ENCODE measurements around the gene PSME3.
A peak's percentile ranks its signal among the peaks of the same experiment; 100 is the strongest.

PSME3 gene

DNA sequence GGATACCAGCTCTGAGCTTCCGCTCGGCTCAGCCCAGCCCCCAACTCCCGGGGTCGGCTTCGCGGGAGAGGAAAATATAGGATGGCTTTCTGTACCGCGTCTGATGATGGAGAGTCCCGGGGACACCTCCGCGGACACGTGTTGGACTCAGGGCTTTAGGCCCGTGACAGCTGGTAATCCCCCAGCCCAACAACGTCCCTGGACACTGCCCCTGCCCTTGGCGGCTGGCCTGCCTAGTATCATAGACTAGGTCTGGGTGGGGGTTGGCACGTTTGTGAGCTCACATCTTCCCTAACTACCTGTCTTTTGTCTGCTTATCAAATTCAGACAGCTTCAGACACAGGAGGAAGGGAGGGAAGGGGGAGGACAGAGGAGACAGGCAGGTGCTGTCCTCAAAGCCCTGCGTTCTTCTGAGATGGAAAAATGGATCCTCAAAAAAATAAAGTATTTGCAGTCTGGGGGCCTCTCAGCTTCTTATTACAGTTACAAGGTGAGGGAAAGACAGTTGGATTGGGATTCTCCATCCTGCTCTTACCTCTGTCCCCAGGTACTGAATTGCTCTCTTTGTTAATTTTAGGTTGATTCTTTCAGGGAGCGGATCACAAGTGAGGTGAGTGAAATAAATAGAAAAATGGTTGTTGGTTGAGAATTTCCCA lies 698 bp downstream of the PSME3 start:
- peaks cover 26% of the 10 kb centered on the region for H3K36me3 Mint-ChIP-seq (ENCODE audit: low read depth)
- peaks cover 19% of the 10 kb centered on the region for H3K4me1 Mint-ChIP-seq (ENCODE audit: low read depth)
- H3K4me3 Mint-ChIP-seq, result peak overlapping the region; percentile 93
- H3K27me3 Mint-ChIP-seq (ENCODE audit: low read depth), result peaks cover 5% of the 10 kb centered on the region
- H3K27ac Mint-ChIP-seq, result peak overlapping the region; percentile 97
- H3K9me3 Mint-ChIP-seq, result no peaks in the 10 kb centered on the region

DNA sequence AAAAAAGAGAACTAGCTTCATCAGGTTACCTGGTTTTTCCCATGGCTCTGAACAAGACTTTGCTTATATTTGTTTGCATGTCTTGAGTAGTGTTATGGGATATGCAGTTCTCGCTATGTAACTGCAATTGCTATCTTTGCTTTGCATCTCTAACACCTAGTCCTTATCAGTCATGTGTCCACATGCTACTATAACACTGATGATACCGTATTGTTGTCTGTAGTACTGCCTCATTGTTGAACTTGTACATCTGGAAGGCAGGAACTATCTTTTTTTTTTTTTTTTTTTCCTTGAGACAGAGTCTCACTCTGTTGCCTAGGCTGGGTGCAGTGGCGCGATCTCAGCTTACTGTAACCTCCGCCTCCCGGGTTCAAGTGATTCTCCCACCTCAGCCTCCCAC lies 2.5 kb downstream of the PSME3 start:
- Mint-ChIP-seq H3K27ac (no peak overlapping the region), H3K4me1 (ENCODE audit: low read depth) (peaks cover 19% of the 10 kb centered on the region), H3K36me3 (ENCODE audit: low read depth) (peaks cover 33% of the 10 kb centered on the region), H3K9me3 (no peaks in the 10 kb centered on the region), H3K4me3 (no peak overlapping the region), H3K27me3 (ENCODE audit: low read depth) (no peaks in the 10 kb centered on the region)

DNA sequence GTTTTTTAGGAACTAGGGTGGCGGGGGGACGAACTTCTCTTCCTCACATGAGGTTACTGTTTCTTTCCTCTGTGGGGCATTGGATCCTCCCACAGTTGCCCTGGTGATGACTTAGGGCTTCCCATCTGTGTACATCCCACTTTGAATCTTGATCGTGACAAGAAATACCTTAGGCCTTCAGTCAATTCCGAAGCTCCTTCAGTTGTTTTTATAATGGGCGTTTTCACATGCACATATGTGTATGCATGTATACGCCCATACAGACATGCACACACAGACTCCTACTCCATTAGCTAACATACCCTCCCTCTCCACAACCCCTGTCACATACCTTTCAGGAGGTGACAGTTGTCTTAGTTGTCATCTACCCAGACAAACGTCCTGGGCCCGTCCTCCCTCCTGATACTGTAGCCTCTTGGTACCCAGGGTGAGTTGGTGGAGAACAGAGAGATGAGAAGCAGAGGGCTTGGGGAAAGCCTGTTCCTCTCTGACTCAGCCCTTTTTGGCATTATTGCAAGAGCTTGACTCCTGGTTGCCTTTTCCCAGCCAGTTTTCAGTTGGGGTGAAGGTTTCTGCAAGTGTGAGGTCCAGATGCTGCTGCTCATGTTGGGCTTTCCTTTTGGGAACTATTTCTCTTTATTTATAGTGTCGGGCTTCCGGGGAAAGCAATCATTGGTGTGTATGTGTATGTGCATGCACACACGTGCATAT lies 8.9 kb downstream of the PSME3 start:
- Mint-ChIP-seq H3K27me3 (ENCODE audit: low read depth) (no peaks in the 10 kb centered on the region), H3K4me1 (ENCODE audit: low read depth) (peaks cover 8% of the 10 kb centered on the region), H3K9me3 (no peaks in the 10 kb centered on the region), H3K4me3 (no peak overlapping the region), H3K36me3 (ENCODE audit: low read depth) (peaks cover 56% of the 10 kb centered on the region), H3K27ac (no peak overlapping the region)

DNA sequence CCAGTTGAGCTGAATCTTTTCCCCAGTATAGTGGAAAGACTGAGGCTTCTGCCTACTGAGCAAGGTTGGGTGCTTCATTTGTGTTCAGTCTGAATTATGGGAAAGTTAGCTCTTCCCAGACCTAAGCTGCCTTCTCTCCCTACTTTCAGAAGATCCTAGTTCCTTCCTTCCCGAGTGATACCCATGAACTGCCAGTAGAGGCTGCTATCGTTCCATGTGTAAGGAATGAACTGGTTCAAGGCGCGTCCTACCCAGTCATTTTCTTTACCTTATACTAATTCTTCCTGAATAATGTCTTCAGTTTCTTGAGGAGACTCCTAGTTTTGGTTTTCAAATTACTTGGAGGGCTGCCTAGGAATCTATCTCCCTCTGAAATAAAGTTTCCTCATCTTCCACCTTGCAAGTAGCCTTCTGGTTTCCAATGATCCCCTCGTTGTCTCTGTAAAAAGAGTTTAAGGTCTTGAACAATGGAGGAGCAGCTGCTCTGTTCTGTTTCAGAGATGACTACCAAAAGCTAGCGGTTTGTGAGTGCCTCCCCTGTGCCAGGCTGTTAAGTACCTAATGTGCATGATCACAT lies 10.2 kb downstream of the PSME3 start:
- no peak overlapping the region for H3K27ac Mint-ChIP-seq
- H3K4me1 Mint-ChIP-seq (ENCODE audit: low read depth), result peaks cover 8% of the 10 kb centered on the region
- no peaks in the 10 kb centered on the region for H3K27me3 Mint-ChIP-seq (ENCODE audit: low read depth)
- no peak overlapping the region for H3K4me3 Mint-ChIP-seq
- H3K9me3 Mint-ChIP-seq, result no peaks in the 10 kb centered on the region
- H3K36me3 Mint-ChIP-seq (ENCODE audit: low read depth), result peaks cover 47% of the 10 kb centered on the region

DNA sequence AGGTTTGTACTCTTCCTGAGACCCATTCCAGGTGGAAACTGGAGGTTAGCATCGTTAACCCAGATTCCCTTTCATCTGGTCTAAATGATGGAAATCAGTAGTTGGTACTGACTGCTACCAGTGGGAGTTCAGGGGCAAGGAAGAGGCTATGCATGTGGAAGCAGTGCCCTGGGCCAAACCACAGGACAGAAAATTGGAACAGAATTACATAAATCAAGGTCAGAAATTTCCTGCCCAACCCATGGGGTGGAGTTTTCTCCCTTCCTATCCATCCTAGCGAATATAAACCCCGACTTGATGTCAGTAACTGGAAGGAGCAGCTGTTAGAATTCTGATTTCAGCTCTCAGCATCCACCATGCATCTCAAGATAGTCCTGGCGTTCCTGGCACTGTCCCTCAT lies 11.1 kb downstream of the PSME3 start, which contains the start of gene AOC2:
Gene AOC2 (plus strand): TSS at position 310 of the 400 bp plus-strand sequence. CDS start 47 bp downstream, at position 357.
- H3K27ac Mint-ChIP-seq, result no peak within 1 kb of the TSS
- no peaks in the 10 kb centered on the region for H3K9me3 Mint-ChIP-seq
- H3K27me3 Mint-ChIP-seq (ENCODE audit: low read depth), result no peaks in the 10 kb centered on the region
- H3K4me1 Mint-ChIP-seq (ENCODE audit: low read depth), result peaks cover 8% of the 10 kb centered on the region
- H3K4me3 Mint-ChIP-seq, result no peak within 1 kb of the TSS
- peaks cover 39% of the 10 kb centered on the region for H3K36me3 Mint-ChIP-seq (ENCODE audit: low read depth)

DNA sequence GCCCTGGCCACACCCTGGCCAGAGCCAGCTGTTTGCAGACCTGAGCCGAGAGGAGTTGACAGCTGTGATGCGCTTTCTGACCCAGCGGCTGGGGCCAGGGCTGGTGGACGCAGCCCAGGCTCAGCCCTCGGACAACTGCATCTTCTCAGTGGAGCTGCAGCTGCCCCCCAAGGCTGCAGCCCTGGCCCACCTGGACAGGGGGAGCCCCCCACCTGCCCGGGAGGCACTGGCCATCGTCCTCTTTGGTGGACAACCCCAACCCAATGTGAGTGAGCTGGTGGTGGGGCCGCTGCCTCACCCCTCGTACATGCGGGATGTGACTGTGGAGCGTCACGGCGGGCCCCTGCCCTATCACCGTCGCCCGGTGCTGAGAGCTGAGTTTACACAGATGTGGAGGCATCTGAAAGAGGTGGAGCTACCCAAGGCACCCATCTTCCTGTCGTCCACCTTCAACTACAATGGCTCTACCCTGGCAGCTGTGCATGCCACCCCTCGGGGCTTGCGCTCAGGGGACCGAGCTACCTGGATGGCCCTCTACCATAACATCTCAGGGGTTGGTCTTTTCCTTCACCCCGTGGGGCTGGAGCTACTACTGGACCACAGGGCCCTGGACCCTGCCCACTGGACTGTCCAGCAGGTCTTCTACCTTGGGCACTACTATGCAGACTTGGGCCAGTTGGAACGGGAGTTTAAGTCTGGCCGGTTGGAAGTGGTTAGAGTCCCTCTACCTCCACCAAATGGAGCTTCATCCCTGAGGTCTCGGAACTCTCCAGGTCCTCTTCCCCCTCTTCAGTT lies 11.8 kb downstream of the PSME3 start:
- Mint-ChIP-seq H3K27me3 (ENCODE audit: low read depth) (no peaks in the 10 kb centered on the region), H3K36me3 (ENCODE audit: low read depth) (peaks cover 36% of the 10 kb centered on the region), H3K27ac (no peak overlapping the region), H3K9me3 (no peaks in the 10 kb centered on the region), H3K4me3 (no peak overlapping the region), H3K4me1 (ENCODE audit: low read depth) (peaks cover 8% of the 10 kb centered on the region)

DNA sequence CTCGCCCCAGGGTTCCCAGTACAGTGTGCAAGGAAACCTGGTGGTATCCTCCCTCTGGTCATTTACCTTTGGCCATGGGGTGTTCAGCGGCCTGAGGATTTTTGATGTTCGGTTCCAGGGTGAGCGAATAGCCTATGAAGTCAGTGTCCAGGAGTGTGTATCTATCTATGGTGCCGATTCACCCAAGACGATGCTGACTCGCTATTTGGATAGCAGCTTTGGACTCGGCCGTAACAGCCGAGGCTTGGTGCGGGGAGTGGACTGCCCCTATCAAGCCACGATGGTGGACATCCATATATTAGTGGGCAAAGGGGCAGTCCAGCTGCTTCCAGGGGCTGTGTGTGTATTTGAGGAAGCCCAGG lies 12.3 kb downstream of the PSME3 start:
- Mint-ChIP-seq H3K27me3 (ENCODE audit: low read depth) (no peaks in the 10 kb centered on the region), H3K36me3 (ENCODE audit: low read depth) (peaks cover 36% of the 10 kb centered on the region), H3K27ac (no peak overlapping the region), H3K4me1 (ENCODE audit: low read depth) (peaks cover 8% of the 10 kb centered on the region), H3K9me3 (no peaks in the 10 kb centered on the region), H3K4me3 (no peak overlapping the region)

DNA sequence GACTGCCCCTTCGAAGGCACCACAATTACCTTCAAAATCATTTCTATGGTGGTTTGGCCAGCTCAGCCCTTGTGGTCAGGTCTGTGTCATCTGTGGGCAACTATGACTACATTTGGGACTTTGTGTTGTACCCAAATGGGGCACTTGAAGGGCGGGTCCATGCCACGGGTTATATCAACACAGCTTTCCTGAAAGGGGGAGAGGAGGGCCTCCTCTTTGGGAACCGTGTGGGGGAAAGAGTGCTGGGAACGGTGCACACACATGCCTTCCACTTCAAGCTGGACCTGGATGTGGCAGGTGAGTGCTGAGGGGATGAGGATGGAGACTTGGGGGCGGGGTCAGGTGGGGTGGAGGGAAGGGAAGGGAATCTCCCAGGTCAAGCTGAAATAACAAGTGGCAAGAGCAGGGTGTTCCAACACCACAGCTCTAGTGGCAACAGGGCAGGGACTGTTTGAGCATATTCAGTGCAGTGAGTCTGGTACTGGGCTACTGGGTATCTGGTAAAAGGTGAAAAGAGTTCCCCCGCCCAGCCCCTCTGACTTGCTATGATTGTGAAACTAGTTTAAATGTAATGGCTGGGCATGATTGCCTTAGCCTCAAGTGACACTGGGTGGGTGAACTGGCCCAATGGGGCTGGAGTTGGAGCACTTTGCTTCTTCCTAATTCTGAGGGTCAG lies 12.9 kb downstream of the PSME3 start:
- no peaks in the 10 kb centered on the region for H3K9me3 Mint-ChIP-seq
- H3K27ac Mint-ChIP-seq, result peak overlapping the region; percentile 19
- H3K4me3 Mint-ChIP-seq, result no peak overlapping the region
- H3K4me1 Mint-ChIP-seq (ENCODE audit: low read depth), result peaks cover 8% of the 10 kb centered on the region
- H3K36me3 Mint-ChIP-seq (ENCODE audit: low read depth), result peaks cover 36% of the 10 kb centered on the region
- H3K27me3 Mint-ChIP-seq (ENCODE audit: low read depth), result no peaks in the 10 kb centered on the region

DNA sequence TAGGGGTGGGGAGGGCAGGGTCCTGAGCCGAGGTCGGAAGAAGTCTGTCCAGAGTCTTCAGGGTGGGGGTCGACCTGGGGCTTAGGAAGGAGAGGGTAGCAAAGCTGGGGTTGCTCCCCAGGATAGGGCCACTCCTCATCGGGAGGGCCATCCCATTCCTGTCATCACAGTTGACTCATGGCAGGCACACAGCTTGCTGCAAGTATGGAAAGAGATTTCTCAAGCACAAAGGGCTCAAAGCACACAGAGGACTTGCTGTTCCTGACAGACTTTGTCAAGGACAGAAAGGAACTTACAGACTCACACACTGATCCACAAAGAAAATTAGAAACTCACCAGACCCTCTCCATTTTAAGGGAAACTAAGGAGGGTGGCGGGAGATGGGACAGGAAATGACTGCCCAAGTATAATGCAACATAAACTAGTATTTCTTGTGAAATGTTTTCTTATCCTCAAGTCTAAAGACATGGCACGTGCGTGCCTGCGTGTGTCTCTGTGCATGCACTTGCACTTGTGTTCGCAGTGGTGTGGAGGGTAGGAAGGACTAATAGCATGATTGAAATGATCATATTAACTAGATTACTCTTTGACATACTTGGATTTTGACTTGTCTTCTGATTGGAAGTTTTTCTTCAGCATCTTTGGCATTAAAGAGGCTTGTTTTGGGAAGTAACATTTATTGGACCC lies 13.5 kb downstream of the PSME3 start:
- Mint-ChIP-seq H3K27ac (no peak overlapping the region), H3K36me3 (ENCODE audit: low read depth) (peaks cover 31% of the 10 kb centered on the region), H3K9me3 (no peaks in the 10 kb centered on the region), H3K4me1 (ENCODE audit: low read depth) (peaks cover 8% of the 10 kb centered on the region), H3K27me3 (ENCODE audit: low read depth) (no peaks in the 10 kb centered on the region), H3K4me3 (no peak overlapping the region)

DNA sequence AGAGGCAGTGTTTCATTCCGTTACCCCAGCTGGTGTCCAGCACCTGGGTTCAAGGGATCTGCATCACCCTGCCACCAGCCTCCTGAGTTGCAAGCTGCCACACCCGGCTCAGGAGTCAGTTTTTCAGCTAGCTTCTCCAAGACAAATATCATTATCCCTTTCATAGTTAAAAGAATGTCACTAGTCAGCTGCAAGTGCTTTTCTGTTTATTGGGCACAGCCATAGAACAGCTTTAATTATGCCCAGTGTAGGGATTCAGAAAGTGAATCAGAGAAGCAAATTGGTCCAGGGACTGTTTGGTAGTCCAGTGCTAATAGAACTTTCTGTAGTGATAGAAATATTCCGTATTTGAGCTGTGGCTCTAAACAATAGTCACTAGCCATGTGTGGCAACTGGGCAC lies 14.9 kb downstream of the PSME3 start:
- Mint-ChIP-seq H3K9me3 (no peaks in the 10 kb centered on the region), H3K27ac (no peak overlapping the region), H3K36me3 (ENCODE audit: low read depth) (peaks cover 17% of the 10 kb centered on the region)

DNA sequence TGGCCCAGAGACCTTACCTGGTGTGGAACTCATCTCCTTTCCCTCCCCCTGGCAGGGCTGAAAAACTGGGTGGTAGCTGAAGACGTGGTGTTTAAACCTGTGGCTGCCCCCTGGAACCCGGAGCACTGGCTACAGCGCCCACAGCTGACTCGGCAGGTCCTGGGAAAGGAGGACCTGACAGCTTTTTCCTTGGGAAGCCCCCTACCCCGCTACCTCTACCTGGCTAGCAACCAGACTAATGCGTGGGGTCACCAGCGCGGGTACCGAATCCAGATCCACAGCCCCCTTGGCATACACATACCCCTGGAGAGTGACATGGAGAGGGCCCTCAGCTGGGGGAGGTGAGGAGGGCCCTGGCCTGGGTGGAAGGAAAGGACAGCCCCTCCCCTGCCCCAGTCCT lies 15.8 kb downstream of the PSME3 start:
- H3K27me3 Mint-ChIP-seq (ENCODE audit: low read depth), result no peaks in the 10 kb centered on the region
- no peak overlapping the region for H3K27ac Mint-ChIP-seq
- H3K9me3 Mint-ChIP-seq, result no peaks in the 10 kb centered on the region
- H3K36me3 Mint-ChIP-seq (ENCODE audit: low read depth), result peaks cover 10% of the 10 kb centered on the region
- no peak overlapping the region for H3K4me3 Mint-ChIP-seq
- peaks cover 4% of the 10 kb centered on the region for H3K4me1 Mint-ChIP-seq (ENCODE audit: low read depth)

More for the DNA sequence above, 14.9 kb downstream of the PSME3 start:
- Mint-ChIP-seq H3K27me3 (ENCODE audit: low read depth) (no peaks in the 10 kb centered on the region), H3K4me3 (no peak overlapping the region), H3K4me1 (ENCODE audit: low read depth) (peaks cover 4% of the 10 kb centered on the region)

DNA sequence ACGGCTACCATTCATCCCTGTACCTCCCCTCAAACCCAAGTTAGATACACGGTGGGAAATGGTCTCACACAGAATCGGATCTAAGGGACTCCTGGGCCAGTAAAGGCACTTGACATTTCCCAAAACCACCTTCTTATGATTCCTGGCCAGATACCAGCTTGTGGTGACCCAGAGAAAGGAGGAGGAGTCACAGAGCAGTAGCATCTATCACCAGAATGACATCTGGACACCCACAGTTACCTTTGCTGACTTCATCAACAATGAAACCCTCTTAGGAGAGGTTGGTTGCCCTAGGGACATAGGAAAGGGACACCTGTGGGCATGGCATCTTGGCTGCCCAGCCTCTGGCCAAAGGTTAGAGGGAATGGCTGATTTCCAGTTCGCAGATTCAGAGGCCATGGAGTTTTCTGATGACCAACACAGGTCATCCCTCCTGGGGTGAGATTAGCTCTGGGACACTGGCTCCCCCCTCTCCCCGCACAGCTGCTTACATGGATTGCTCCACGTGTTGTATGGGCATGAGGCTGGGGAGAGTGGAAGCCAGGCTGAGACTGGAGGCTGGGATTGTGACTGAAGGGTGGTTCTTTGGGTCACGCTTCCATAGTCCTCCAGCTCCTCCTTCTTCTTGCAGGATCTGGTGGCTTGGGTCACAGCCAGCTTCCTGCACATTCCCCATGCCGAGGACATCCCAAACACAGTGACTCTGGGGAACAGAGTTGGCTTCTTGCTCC lies 16.4 kb downstream of the PSME3 start:
- no peaks in the 10 kb centered on the region for H3K9me3 Mint-ChIP-seq

DNA sequence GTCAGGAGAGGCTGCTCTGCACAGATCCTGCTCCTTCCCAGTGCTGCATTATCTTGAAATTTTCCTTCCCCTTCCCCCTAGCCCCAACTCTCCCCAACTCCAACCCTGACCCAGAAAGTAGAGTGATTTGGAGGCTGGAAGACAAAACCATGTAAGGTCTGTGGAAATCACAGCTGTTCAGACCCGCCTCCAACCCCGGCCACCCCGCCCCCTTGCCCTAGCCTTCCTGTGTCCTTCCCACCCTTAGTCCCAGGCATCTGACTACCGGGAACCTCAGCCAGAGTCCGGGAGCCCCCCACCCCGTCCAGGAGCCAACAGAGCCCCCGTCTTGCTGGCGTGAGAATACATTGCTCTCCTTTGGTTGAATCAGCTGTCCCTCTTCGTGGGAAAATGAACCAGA lies 17.8 kb downstream of the PSME3 start, which contains the start of gene AOC3:
Gene AOC3 (plus strand): TSS at position 246 of the 400 bp plus-strand sequence. CDS start 145 bp downstream, at position 391.
- Mint-ChIP-seq H3K9me3 (no peaks in the 10 kb centered on the region), H3K27ac (no peak within 1 kb of the TSS), H3K27me3 (ENCODE audit: low read depth) (no peaks in the 10 kb centered on the region), H3K4me3 (no peak within 1 kb of the TSS), H3K36me3 (ENCODE audit: low read depth) (peaks cover under 1% of the 10 kb centered on the region), H3K4me1 (ENCODE audit: low read depth) (peaks cover 2% of the 10 kb centered on the region)

More for the DNA sequence above, 16.4 kb downstream of the PSME3 start:
- Mint-ChIP-seq H3K4me1 (ENCODE audit: low read depth) (peaks cover 4% of the 10 kb centered on the region), H3K36me3 (ENCODE audit: low read depth) (peaks cover 8% of the 10 kb centered on the region), H3K27ac (no peak overlapping the region), H3K27me3 (ENCODE audit: low read depth) (no peaks in the 10 kb centered on the region), H3K4me3 (no peak overlapping the region)

Measured in T-helper 1 cell treated with Interleukin-12 subunit alpha and Interleukin-12 subunit beta and Interleukin-4 antibody, amounts not matched to agents 30 μg/mL and 1 μg/mL, for 36 hours (primary cell).